ENCODE results near the gene IL34.

GRCh38 chr16:70701036-70701435 is 54.7 kb downstream of the IL34 start:
- no peak for TF ChIP-seq EZH2 (IDR thresholded peaks at IDR 0.05)
- TF ChIP-seq POLR2AphosphoS5 (IDR thresholded peaks at IDR 0.05; ENCODE audit: borderline replicate concordance, low read depth, low read length): no peak
- no peak for TF ChIP-seq FOXP2 (optimal IDR thresholded peaks at IDR 0.05; ENCODE audit: control extremely low read depth, extremely low read length, insufficient read depth)
